ENCODE measurements around the gene NHERF1.

GRCh38 chr17:74758848-74759168 lies 10.4 kb downstream of the NHERF1 start:
- no peak for TF ChIP-seq EZH2 (IDR thresholded peaks at IDR 0.05; ENCODE audit: insufficient read depth, low read length)
- TF ChIP-seq CTCF (IDR thresholded peaks at IDR 0.05; ENCODE audit: insufficient read depth, low read depth, low read length): no peak

Measured in astrocyte (in vitro differentiated cells and primary cell).